Thoracic aorta (tissue), 2 donors: ENCODE measurements around the gene ROR1. TPM values are rescaled to one million over a fixed set of nuclear protein-coding genes. Genes with fewer than 3 reads are reported as not detected.
A peak's percentile ranks its signal among the peaks of the same experiment; 100 is the strongest.

Source experiments
- ATAC-seq: fragments of 150-250 bp; one replicate; pipeline ENCODE4 v1.8.0; 2017; ENCODE audit warnings: low read depth; ENCODE audit not compliant: insufficient number of reproducible peaks, low FRiP score
- DNase-seq: peaks from one replicate; pipeline ENCODE4 v3.0.0-alpha.2; 2020; ENCODE audit warnings: low spot score
- H3K27ac ChIP-seq, 2 donors: fragments of 200-600 bp; sonication (generic); 1 replicate in 1 of 2; 2 replicates in 1 of 2; pipeline ENCODE4 v1.5.1; 2016; ENCODE audit warnings: mild to moderate bottlenecking in 2 of 2, moderate library complexity in 2 of 2
- H3K27me3 ChIP-seq: fragments of 200-600 bp; sonication (generic); replicated peaks from 2 replicates; pipeline ENCODE4 v1.6.0; 2016; ENCODE audit warnings: mild to moderate bottlenecking; ENCODE audit not compliant: insufficient read depth
- H3K36me3 ChIP-seq: fragments of 200-600 bp; sonication (generic); one replicate; pipeline ENCODE4 v1.5.1; 2016
- H3K4me1 ChIP-seq, 2 donors: fragments of 200-600 bp; sonication (generic); 1 replicate in 1 of 2; 2 replicates in 1 of 2; pipeline versions ENCODE4 v1.5.1 to v1.6.0; 2016; ENCODE audit warnings: low read depth in 2 of 2, mild to moderate bottlenecking in 1 of 2; ENCODE audit not compliant: control insufficient read depth in 1 of 2
- H3K4me3 ChIP-seq: fragments of 200-600 bp; sonication (generic); 2 replicates; pipeline ENCODE4 v1.5.1; 2016; ENCODE audit warnings: mild to moderate bottlenecking
- H3K9me3 ChIP-seq: fragments of 200-600 bp; sonication (generic); 2 replicates; pipeline ENCODE4 v1.5.1; 2016
- total RNA-seq, 2 donors: library from RNA; depleted of rRNA; stranded (reverse); fragments of >200 nt; gene quantifications; one replicate each; pipeline versions ENCODE4 v1.1.0 to v1.2.3, GENCODE V29; 2016
- TF ChIP-seq, protein P1 (sequence below): fragments of 200-600 bp; sonication (generic); IDR thresholded peaks from one replicate; pipeline ENCODE4 v1.5.1; 2019; ENCODE audit warnings: antibody characterized with exemption

The ROR1 gene
- total RNA-seq, 2 donors from 2014 or later: 41.2 to 51.8 TPM

DNA sequence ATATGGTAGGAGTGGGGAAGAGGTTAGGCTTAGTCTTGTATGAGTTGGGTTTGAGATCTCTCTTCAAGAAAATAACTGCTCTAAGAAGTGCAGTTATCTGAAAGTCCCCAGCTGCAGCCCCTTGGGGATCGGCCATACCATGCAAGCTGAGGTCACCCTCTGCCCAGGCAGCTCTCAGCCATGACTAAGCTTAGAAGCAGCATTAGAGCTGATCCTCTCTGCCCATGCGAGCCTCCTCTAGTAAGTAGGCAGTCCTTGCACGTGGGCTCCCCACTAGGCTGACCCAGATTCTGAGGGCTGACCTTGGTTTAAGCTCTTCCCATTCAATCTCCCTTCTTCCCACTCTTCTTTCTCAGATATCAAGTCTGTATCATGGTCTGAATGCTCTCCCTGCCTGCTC, 308.6 kb downstream of the ROR1 start:
- H3K4me3 ChIP-seq: no peak overlapping the region
- H3K9me3 ChIP-seq: no peaks in the 10 kb centered on the region
- ATAC-seq: no peak
- no peaks in the 10 kb centered on the region for H3K27me3 ChIP-seq
- no peaks in the 10 kb centered on the region for H3K36me3 ChIP-seq
- H3K27ac ChIP-seq: no peak overlapping the region
- no peak for DNase-seq
- TF ChIP-seq, protein P1, sequence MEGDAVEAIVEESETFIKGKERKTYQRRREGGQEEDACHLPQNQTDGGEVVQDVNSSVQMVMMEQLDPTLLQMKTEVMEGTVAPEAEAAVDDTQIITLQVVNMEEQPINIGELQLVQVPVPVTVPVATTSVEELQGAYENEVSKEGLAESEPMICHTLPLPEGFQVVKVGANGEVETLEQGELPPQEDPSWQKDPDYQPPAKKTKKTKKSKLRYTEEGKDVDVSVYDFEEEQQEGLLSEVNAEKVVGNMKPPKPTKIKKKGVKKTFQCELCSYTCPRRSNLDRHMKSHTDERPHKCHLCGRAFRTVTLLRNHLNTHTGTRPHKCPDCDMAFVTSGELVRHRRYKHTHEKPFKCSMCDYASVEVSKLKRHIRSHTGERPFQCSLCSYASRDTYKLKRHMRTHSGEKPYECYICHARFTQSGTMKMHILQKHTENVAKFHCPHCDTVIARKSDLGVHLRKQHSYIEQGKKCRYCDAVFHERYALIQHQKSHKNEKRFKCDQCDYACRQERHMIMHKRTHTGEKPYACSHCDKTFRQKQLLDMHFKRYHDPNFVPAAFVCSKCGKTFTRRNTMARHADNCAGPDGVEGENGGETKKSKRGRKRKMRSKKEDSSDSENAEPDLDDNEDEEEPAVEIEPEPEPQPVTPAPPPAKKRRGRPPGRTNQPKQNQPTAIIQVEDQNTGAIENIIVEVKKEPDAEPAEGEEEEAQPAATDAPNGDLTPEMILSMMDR: no peak
- H3K4me1 ChIP-seq: peaks cover 26 to 62% of the 10 kb centered on the region in 2 donors

DNA sequence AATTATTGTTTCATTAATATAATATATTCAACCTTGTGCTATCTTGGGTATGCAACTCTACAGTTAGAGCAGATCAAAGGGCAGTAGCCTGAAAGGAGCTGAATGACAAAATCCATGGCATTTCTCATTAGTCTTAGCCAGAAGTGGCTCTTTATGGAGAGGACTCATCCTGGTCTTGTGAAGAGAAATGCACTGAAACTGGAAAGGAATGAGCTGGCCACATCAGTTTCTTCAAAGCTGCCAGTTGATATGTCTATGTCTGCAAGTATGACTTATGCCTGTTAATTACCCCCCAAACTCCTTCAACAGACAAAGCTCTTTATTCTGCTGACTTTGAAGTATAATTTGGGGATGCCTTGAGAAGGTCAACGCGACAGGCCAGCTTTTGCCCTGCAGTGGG, 310.6 kb downstream of the ROR1 start:
- no peak overlapping the region for H3K27ac ChIP-seq
- TF ChIP-seq, protein P1: no peak
- H3K36me3 ChIP-seq: no peaks in the 10 kb centered on the region
- no peaks in the 10 kb centered on the region for H3K9me3 ChIP-seq
- H3K4me3 ChIP-seq: no peak overlapping the region
- no peaks in the 10 kb centered on the region for H3K27me3 ChIP-seq
- H3K4me1 ChIP-seq: peaks cover 30 to 73% of the 10 kb centered on the region in 2 donors
- no peak for DNase-seq
- ATAC-seq: no peak

DNA sequence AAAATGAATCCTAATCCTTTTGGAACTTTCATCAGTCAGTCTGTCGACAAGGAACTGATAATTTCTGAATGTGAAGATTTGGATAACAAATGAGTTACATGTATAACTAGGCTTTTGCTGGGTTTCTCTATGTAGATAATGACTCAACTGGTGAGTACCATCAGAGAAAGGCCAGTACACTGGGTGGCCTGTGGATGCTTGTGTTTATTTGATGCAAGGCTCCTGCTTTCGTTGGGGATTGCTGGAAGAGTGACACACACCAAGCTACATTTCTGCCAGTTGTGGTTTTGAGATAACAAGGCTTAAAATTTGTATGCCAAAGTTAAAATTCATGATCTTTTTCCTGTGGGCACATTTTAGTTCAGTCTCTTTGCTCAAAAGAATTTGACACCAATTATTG, 314.0 kb downstream of the ROR1 start:
- Histone ChIP-seq H3K4me1 (peaks cover 22 to 54% of the 10 kb centered on the region in 2 donors), H3K9me3 (no peaks in the 10 kb centered on the region), H3K27ac (peak overlapping the region; percentile 24 to 31), H3K36me3 (no peaks in the 10 kb centered on the region), H3K27me3 (no peaks in the 10 kb centered on the region), H3K4me3 (no peak overlapping the region)
- TF ChIP-seq, protein P1: no peak
- DNase-seq: no peak
- no peak for ATAC-seq

DNA sequence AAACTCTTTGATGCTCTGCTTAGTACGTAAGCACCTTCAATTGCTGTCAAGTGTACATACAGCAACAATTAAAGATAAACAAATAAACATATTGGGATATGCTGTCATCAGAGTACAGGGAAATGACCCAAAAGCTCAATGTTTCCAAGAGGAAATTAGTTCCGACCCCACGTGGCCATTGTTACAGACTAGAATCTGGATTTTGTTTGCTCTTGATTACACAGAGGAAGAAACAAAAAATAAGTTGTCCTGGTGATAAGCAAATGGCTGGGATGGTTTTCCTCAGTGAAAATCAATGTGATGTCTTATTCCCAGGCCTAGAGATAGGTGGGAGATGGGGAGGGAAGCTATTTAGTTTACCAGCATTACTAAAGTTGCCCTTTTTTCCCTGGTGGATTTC, 316.6 kb downstream of the ROR1 start:
- no peak for DNase-seq
- H3K4me1 ChIP-seq: peaks cover 8 to 47% of the 10 kb centered on the region in 2 donors
- no peaks in the 10 kb centered on the region for H3K27me3 ChIP-seq
- no peaks in the 10 kb centered on the region for H3K9me3 ChIP-seq
- ATAC-seq: no peak
- no peaks in the 10 kb centered on the region for H3K36me3 ChIP-seq
- TF ChIP-seq, protein P1: no peak
- H3K27ac ChIP-seq: no peak overlapping the region
- no peak overlapping the region for H3K4me3 ChIP-seq

DNA sequence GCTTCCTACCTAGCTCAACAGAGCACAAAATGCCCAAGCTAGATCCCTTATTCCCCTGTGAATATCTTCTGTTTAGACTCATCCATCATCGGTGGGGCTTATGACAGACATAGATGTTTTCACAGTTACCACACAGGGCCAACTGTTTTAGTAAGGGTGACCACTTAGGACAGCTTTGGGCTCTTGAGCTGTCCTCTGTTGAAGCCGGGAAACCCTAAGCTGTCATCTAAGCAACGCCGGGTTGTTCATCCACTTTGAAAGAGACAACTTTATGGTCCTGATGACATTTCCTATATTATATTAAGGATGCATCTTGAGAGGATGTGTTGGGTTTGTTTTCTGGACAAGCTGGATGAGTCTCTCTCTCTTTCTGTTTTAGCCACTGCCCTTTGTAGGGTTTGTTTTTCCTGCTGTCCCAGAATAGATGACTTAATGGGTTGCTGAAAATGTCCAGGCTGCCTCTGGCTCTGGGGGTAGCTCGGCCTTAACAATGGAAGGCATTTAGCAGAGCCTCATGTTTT, 319.1 kb downstream of the ROR1 start:
- no peak for DNase-seq
- peaks cover 6 to 33% of the 10 kb centered on the region in 2 donors for H3K4me1 ChIP-seq
- H3K27me3 ChIP-seq: no peaks in the 10 kb centered on the region
- peak overlapping the region; percentile 35 to 44 for H3K27ac ChIP-seq
- H3K4me3 ChIP-seq: no peak overlapping the region
- no peaks in the 10 kb centered on the region for H3K9me3 ChIP-seq
- no peak for ATAC-seq
- TF ChIP-seq, protein P1: no peak
- no peaks in the 10 kb centered on the region for H3K36me3 ChIP-seq
